DMS53 (cell line): ENCODE results near the gene BAK1.
A peak's percentile ranks its signal among the peaks of the same experiment; 100 is the strongest.
"Not testable (repeated sequence)": the region's sequence is repeated elsewhere in the genome, so short reads cannot be mapped to it uniquely, and the experiment has no call there.

Experiments used
- DNase-seq: peaks from one replicate; lab custom pipeline; 2025; lab: John Stamatoyannopoulos, UW

BAK1 gene

GRCh38 chr6:33607784-33608161 is 27.7 kb upstream of the BAK1 start:
- DNase-seq: peak; percentile 59

GRCh38 chr6:33607126-33607783 is 27.2 kb upstream of the BAK1 start:
- DNase-seq: no peak

GRCh38 chr6:33606642-33607041 is 26.6 kb upstream of the BAK1 start:
- DNase-seq: no peak

GRCh38 chr6:33604941-33605854 is 25.1 kb upstream of the BAK1 start:
- no peak for DNase-seq

GRCh38 chr6:33602180-33602579 is 22.1 kb upstream of the BAK1 start:
- no peak for DNase-seq

- DNase-seq: no peak
These were observed 20.7 kb upstream of the BAK1 start for GRCh38 chr6:33600761-33601160.

- DNase-seq: no peak
These were observed 19.4 kb upstream of the BAK1 start for GRCh38 chr6:33599413-33599938.

GRCh38 chr6:33597551-33598322 is 17.7 kb upstream of the BAK1 start:
- no peak for DNase-seq

- DNase-seq: not testable (repeated sequence)
These were observed 16.8 kb upstream of the BAK1 start for GRCh38 chr6:33596894-33597293.

GRCh38 chr6:33595001-33595846 is 15.1 kb upstream of the BAK1 start:
- no peak for DNase-seq

GRCh38 chr6:33593414-33593727 is 13.3 kb upstream of the BAK1 start:
- no peak for DNase-seq

- DNase-seq: peak; percentile 81
These were observed 12.7 kb upstream of the BAK1 start for GRCh38 chr6:33592595-33593413.

GRCh38 chr6:33592280-33592594 is 12.2 kb upstream of the BAK1 start:
- no peak for DNase-seq

- DNase-seq: no peak
These were observed 11.5 kb upstream of the BAK1 start for GRCh38 chr6:33591424-33592032.

GRCh38 chr6:33590531-33591198 is 10.6 kb upstream of the BAK1 start:
- DNase-seq: peak; percentile 63

GRCh38 chr6:33589731-33590530 is 9.9 kb upstream of the BAK1 start:
- peak; percentile 94 for DNase-seq

GRCh38 chr6:33589392-33589730 is 9.3 kb upstream of the BAK1 start:
- no peak for DNase-seq

- no peak for DNase-seq
These were observed 8.8 kb upstream of the BAK1 start for GRCh38 chr6:33588894-33589293.

GRCh38 chr6:33587529-33587928 is 7.5 kb upstream of the BAK1 start:
- no peak for DNase-seq
